ENCODE measurements around the gene GNB1L.
"Not testable (repeated sequence)": the region's sequence is repeated elsewhere in the genome, so short reads cannot be mapped to it uniquely, and the experiment has no call there.

GNB1L gene

DNA sequence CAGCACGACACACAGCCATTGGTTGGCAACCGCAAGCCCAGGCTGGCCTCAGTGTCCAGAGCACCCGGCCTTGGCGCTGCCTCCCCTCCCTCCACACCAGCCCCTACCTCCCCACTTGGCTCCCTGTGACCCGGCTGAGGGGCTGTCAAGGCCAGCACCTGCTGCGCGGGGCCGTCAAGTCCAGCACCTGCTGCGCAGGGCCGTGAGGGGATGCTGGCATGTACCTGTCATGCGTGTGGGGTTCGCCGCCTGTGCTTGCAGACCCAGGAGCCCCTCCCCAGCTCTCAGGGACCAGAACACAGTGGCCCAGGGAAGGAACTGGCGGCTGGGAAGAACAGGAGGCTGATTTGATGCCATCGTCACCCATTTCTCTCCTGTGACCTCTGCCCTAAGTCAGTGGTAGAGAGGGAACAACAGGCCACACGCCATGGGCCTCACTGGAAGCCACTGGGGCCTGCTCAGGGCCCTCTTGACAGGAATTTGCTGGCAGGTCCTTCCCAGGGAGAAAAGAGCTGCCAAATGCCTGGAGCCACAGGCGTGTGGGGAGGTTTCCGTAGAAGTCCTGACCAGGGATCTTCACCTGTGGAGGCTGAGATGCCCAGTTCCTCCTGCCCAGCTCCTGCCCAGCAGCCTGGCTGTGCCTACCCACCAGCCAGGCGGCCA, 56.5 kb downstream of the GNB1L start:
- peaks cover 3% of the 10 kb centered on the region for H3K36me3 Mint-ChIP-seq (ENCODE audit: insufficient read depth)
- DNase-seq (ENCODE audit: low spot score in 2 of 2) (no peak), ATAC-seq (replicated peaks; ENCODE audit: extremely low read depth, poor library complexity, severe bottlenecking) (no peak)
- H3K4me1 Mint-ChIP-seq, result peaks cover 10% of the 10 kb centered on the region
- no peaks in the 10 kb centered on the region for H3K9me3 Mint-ChIP-seq
- H3K4me3 Mint-ChIP-seq, result no peak overlapping the region
- H3K27ac Mint-ChIP-seq (ENCODE audit: low read depth), result no peak overlapping the region
- H3K27me3 Mint-ChIP-seq, result no peaks in the 10 kb centered on the region

DNA sequence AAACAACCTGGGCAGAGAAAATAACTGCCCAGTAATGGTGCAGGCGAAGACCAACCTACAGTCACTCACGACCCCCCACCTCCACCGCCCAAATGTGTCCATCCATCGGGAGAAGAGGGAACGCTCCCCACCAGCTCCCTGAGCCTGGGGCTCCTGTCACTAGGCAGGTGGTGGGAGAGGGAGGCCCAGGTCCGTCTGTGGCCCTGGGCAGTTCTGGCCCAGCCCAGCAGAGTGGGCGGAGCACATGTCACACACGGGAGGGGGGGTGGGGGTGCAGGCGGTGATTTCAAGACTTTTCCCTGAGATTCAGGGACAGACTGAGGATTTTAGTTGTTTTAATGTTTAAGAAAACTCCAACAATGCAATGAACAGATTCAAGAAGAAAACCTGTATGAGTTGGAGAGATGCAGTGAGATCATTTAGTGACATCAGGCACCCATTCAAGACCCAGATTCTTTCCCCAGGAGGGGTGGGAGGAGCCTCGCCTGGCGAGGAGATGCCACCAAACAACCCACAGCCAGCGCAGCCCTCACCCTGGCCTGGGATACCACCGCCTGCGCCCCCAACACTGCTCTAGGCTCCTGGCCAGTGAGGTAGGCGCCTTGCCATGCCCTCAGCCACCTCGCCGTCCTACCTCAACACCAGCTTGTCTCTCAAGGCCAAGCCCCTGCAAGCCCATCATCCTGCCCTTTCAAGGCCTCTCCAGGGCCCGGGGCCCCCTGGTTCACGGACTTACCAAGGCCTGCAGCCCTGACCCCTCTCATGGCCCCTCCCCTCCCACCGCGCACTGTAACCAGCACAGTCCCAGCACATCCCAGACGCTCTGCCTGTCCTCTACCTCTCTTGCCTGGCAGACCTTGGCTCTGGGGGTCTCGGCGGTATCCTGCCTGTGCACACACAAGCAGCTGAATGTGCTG, 57.3 kb downstream of the GNB1L start:
- ATAC-seq (replicated peaks; ENCODE audit: extremely low read depth, poor library complexity, severe bottlenecking), result no peak
- Mint-ChIP-seq H3K9me3 (peaks cover 4% of the 10 kb centered on the region), H3K4me3 (no peak overlapping the region), H3K36me3 (ENCODE audit: insufficient read depth) (peaks cover 3% of the 10 kb centered on the region), H3K4me1 (peaks cover 10% of the 10 kb centered on the region), H3K27ac (ENCODE audit: low read depth) (no peak overlapping the region), H3K27me3 (no peaks in the 10 kb centered on the region)
- no peak for DNase-seq (ENCODE audit: low spot score in 2 of 2)

DNA sequence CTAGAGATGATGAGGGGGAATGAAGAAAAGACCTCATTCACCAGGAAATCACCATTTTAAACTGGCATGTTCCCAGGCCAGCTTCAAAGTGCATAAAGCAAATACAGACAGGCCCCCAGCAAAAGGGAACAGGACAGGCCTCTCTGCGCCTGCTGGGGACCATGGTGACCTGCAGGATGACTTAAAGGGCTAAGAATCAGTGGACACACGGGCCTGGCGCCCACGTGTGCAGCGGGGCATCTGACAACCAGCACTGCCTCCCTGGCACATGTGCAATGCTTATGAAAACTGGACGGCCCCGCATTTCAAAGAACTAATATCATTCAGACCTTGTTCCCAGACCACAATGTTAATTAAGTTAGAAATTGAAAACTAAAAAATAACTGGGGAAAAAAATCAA, 58.5 kb downstream of the GNB1L start:
- DNase-seq (ENCODE audit: low spot score in 2 of 2) (no peak), ATAC-seq (replicated peaks; ENCODE audit: extremely low read depth, poor library complexity, severe bottlenecking) (no peak)
- peaks cover 11% of the 10 kb centered on the region for H3K9me3 Mint-ChIP-seq
- H3K4me3 Mint-ChIP-seq, result no peak overlapping the region
- H3K4me1 Mint-ChIP-seq, result peaks cover 10% of the 10 kb centered on the region
- H3K27me3 Mint-ChIP-seq, result no peaks in the 10 kb centered on the region
- peaks cover 3% of the 10 kb centered on the region for H3K36me3 Mint-ChIP-seq (ENCODE audit: insufficient read depth)
- H3K27ac Mint-ChIP-seq (ENCODE audit: low read depth), result no peak overlapping the region

DNA sequence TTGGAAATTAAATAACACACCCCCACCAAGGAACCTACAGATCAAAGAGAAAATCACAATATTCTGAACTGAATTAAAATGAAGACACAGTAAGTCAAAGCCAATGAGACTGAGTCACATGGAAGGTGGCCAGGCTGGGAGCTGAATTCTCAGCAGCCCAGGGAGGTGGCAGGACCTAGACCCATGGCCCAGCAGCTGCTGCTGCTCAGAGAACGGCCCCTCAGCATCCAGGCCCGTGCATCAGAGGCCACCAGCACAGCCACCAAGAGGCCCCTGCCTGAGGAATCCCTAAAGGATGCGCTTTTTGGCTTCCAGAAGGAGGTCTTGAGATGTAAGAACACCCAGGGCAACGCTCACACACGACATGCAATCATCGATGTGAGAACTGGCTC, 59.1 kb downstream of the GNB1L start:
- DNase-seq (ENCODE audit: low spot score in 2 of 2), result no peak
- Mint-ChIP-seq H3K4me3 (no peak overlapping the region), H3K9me3 (peaks cover 11% of the 10 kb centered on the region), H3K36me3 (ENCODE audit: insufficient read depth) (peaks cover 3% of the 10 kb centered on the region), H3K27me3 (no peaks in the 10 kb centered on the region), H3K4me1 (peaks cover 10% of the 10 kb centered on the region), H3K27ac (ENCODE audit: low read depth) (no peak overlapping the region)
- no peak for ATAC-seq (replicated peaks; ENCODE audit: extremely low read depth, poor library complexity, severe bottlenecking)

DNA sequence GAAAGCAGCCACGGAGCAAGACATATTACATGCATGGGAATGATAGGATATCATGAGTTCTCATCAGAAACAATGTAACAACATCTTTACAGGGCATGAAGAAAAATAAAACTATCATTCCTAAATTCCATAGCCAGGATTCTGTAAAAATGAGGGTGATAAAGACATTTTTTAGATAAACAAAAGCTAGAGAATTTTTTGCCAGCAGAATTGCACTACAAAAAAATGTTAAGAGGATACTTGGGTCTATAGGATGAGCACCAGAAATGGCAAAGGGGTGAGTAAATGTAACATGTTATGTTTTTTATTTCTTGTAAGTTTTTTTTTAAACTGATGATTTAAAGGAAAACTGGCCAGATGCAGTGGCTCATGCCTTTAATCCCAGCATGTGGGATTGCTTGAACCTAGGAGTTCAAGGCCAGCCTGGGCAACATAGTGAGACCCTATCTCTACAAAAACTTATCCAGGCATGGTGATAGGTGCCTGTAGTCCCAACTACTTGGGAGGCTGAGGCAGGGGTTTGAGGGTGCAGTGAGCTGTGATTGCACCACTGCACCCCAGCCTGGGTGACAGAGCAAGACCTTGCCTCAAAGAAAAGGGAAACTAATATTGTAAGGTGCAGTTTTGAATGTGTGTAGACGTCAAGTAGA, 60.9 kb downstream of the GNB1L start:
- Mint-ChIP-seq H3K36me3 (ENCODE audit: insufficient read depth) (peaks cover 3% of the 10 kb centered on the region), H3K27me3 (no peaks in the 10 kb centered on the region), H3K4me1 (peaks cover 5% of the 10 kb centered on the region), H3K9me3 (peaks cover 11% of the 10 kb centered on the region), H3K27ac (ENCODE audit: low read depth) (no peak overlapping the region), H3K4me3 (no peak overlapping the region)
- no peak for ATAC-seq (replicated peaks; ENCODE audit: extremely low read depth, poor library complexity, severe bottlenecking)
- DNase-seq (ENCODE audit: low spot score in 2 of 2), result no peak

DNA sequence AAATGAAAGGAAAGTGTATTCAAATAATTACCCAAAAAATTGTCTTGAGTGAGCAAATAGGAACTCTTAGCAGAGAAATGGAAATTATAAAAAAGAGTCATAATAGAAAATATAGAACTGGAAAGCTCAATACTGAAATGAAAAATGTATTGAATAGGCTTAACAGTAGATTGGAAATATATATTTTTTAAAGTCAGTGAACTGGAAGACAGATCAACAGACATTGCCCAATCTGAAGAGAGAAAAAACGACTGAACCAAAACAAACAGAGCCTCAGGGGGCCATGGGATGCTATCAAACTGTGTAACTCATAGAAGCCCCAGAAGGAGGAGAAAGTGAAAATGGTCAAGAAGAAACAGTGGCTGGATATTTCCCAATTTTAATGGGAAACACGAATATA, 61.5 kb downstream of the GNB1L start:
- peaks cover 5% of the 10 kb centered on the region for H3K4me1 Mint-ChIP-seq
- DNase-seq (ENCODE audit: low spot score in 2 of 2), result no peak
- no peak overlapping the region for H3K4me3 Mint-ChIP-seq
- no peaks in the 10 kb centered on the region for H3K27me3 Mint-ChIP-seq
- ATAC-seq (replicated peaks; ENCODE audit: extremely low read depth, poor library complexity, severe bottlenecking), result no peak
- peaks cover 3% of the 10 kb centered on the region for H3K36me3 Mint-ChIP-seq (ENCODE audit: insufficient read depth)
- no peak overlapping the region for H3K27ac Mint-ChIP-seq (ENCODE audit: low read depth)
- H3K9me3 Mint-ChIP-seq, result peaks cover 11% of the 10 kb centered on the region

DNA sequence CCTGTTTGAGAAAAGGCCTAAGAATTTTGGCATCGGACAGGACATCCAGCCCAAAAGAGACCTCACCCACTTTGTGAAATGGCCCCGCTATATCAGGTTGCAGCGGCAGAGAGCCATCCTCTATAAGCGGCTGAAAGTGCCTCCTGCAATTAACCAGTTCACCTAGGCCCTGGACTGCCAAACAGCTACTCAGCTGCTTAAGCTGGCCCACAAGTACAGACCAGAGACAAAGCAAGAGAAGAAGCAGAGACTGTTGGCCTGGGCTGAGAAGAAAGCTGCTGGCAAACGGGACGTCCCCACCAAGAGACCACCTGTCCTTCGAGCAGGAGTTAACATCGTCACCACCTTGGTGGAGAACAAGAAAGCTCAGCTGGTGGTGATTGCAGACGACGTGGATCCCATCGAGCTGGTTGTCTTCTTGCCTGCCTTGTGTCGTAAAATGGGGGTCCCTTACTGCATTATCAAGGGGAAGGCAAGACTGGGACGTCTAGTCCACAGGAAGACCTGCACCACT, 62.2 kb downstream of the GNB1L start:
- not testable (repeated sequence) for H3K27me3 Mint-ChIP-seq; H3K27ac Mint-ChIP-seq (ENCODE audit: low read depth); H3K36me3 Mint-ChIP-seq (ENCODE audit: insufficient read depth); DNase-seq (ENCODE audit: low spot score in 2 of 2); ATAC-seq (replicated peaks; ENCODE audit: extremely low read depth, poor library complexity, severe bottlenecking); H3K4me3 Mint-ChIP-seq; H3K4me1 Mint-ChIP-seq
- H3K9me3 Mint-ChIP-seq, result peaks cover 11% of the 10 kb centered on the region

DNA sequence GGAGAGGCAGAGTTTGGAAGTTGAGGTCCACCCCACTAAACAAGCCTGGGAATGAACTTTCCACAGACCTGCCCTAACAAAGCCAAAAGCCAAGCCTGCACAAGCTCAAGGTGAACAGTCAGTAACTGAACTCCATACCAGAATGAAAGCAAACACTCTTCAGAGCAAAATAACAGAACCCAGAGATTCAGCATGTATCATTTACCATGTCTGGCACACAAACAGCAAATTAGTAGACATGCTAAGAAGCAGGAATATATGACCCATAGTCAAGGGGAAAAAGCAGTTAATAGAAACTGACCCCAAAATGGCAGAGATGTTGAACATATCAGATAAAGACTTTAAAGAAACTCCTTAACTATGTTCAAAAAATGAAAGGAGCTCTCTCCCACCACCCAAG, 62.8 kb downstream of the GNB1L start:
- H3K9me3 Mint-ChIP-seq, result peaks cover 11% of the 10 kb centered on the region
- ATAC-seq (replicated peaks; ENCODE audit: extremely low read depth, poor library complexity, severe bottlenecking) (no peak), DNase-seq (ENCODE audit: low spot score in 2 of 2) (no peak)
- no peaks in the 10 kb centered on the region for H3K27me3 Mint-ChIP-seq
- H3K36me3 Mint-ChIP-seq (ENCODE audit: insufficient read depth), result peaks cover 9% of the 10 kb centered on the region
- H3K4me3 Mint-ChIP-seq, result no peak overlapping the region
- peaks cover 5% of the 10 kb centered on the region for H3K4me1 Mint-ChIP-seq
- no peak overlapping the region for H3K27ac Mint-ChIP-seq (ENCODE audit: low read depth)

DNA sequence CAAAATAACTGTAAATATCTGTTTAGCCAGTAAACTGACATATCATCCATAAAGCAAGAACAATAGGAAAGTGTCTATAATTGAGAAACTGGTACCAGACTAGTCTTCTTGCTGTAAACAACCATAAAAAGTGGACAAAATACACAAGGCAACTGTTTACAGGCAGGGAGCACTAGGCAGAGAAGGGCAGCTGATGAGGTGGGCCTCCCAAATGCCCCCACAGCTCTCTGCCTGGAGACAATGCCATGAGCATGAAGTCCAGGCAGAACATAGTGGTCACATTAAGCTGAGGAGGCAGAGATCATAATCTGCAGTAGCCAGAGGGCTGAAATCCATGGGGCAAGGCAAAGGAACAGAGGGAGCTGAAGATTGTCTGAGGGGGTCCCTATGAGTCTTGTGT, 63.4 kb downstream of the GNB1L start:
- Mint-ChIP-seq H3K27me3 (no peaks in the 10 kb centered on the region), H3K4me3 (no peak overlapping the region), H3K36me3 (ENCODE audit: insufficient read depth) (peaks cover 9% of the 10 kb centered on the region), H3K4me1 (peaks cover 5% of the 10 kb centered on the region), H3K27ac (ENCODE audit: low read depth) (no peak overlapping the region), H3K9me3 (peaks cover 11% of the 10 kb centered on the region)
- ATAC-seq (replicated peaks; ENCODE audit: extremely low read depth, poor library complexity, severe bottlenecking), result no peak
- DNase-seq (ENCODE audit: low spot score in 2 of 2), result no peak

DNA sequence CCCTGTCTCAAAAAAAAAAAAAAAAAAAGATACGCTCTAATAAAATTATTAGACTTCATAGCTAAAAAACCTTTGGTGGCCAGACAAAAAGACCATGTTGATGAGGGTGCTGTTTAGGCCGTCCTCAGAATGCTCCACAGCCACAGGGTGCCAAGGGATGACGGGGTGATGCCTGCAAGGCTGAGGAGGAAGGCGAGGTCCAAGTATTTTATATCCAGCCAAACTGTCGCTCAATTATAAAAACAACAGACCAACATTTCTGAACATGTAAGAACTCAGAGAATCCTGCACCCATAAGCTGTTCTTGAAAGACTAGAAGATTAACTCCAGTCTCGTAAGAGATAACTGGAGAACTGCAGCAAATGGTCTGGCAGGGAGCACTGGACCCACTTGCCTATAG, 64.8 kb downstream of the GNB1L start:
- Mint-ChIP-seq H3K27me3 (no peaks in the 10 kb centered on the region), H3K4me3 (no peak overlapping the region), H3K9me3 (peaks cover 11% of the 10 kb centered on the region), H3K27ac (ENCODE audit: low read depth) (no peak overlapping the region), H3K36me3 (ENCODE audit: insufficient read depth) (peaks cover 5% of the 10 kb centered on the region), H3K4me1 (peaks cover under 1% of the 10 kb centered on the region)
- no peak for DNase-seq (ENCODE audit: low spot score in 2 of 2)
- ATAC-seq (replicated peaks; ENCODE audit: extremely low read depth, poor library complexity, severe bottlenecking), result no peak

DNA sequence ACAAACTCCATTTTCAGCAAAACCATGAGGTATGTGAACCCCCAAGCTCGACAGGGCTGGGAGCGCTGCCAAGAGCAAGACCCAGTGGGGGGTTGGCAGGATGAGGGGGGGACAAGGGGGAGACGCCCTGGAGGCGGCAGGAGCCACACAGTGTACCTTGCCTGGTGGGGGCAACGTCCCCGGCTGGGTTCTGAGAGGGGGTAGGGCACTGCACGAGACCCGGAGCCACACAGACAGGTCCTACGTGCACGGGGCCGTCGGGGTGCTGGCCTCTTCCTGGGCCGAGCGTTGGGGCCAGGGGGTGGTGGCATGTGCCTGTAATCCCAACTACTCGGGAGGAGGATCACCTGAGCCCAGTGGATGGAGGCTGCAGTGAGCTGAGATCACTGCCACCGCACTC, 65.3 kb downstream of the GNB1L start:
- Mint-ChIP-seq H3K9me3 (peaks cover 11% of the 10 kb centered on the region), H3K36me3 (ENCODE audit: insufficient read depth) (peaks cover 5% of the 10 kb centered on the region), H3K27ac (ENCODE audit: low read depth) (no peak overlapping the region), H3K4me1 (no peaks in the 10 kb centered on the region), H3K27me3 (no peaks in the 10 kb centered on the region), H3K4me3 (no peak overlapping the region)
- ATAC-seq (replicated peaks; ENCODE audit: extremely low read depth, poor library complexity, severe bottlenecking) (no peak), DNase-seq (ENCODE audit: low spot score in 2 of 2) (no peak)

DNA sequence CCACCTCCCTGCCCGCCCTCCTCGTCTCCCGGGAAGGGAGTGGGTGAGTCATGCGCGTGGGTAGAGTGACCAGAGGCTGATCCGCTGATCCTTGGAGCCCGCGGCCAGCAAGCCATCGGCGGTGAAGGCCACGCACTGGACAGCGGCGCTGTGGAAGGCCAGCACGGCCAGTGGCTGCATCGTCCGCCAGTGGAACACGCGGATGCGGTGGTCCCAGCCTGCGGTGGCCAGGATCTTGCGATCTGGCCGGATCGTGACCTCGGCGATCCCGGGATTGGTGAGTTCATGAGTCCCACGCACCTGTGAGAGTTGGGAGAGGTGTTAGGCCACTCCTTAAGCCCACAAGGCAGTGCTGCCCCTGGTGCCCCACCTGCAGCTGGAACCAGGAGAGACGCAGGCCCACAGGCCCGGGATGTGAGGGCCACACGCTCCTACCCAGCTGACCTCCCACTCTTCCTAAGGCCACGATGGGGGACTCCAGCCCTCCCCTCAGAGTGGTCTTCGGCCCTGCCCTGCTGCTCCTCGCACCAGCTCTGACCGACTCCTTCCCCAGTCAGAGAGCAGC, 65.9 kb downstream of the GNB1L start:
- Mint-ChIP-seq H3K27me3 (no peaks in the 10 kb centered on the region), H3K9me3 (peaks cover 11% of the 10 kb centered on the region), H3K36me3 (ENCODE audit: insufficient read depth) (peaks cover 5% of the 10 kb centered on the region), H3K27ac (ENCODE audit: low read depth) (no peak overlapping the region), H3K4me1 (no peaks in the 10 kb centered on the region), H3K4me3 (no peak overlapping the region)
- no peak for ATAC-seq (replicated peaks; ENCODE audit: extremely low read depth, poor library complexity, severe bottlenecking)
- no peak for DNase-seq (ENCODE audit: low spot score in 2 of 2)

Data from central memory CD8-positive, alpha-beta T cell (primary cell).